Neutrophil (primary cell): Measurements from ENCODE around the gene RLN3.
"Not testable (repeated sequence)": the region's sequence is repeated elsewhere in the genome, so short reads cannot be mapped to it uniquely, and the experiment has no call there.

Source experiments
- H3K27ac ChIP-seq: fragments of 200-600 bp; sonication (generic); 2 replicates; pipeline ENCODE4 v1.5.1; 2016; ENCODE audit warnings: mild to moderate bottlenecking, moderate library complexity
- H3K27me3 ChIP-seq: fragments of 200-600 bp; sonication (generic); 2 replicates; pipeline ENCODE4 v1.6.0; 2016; ENCODE audit warnings: mild to moderate bottlenecking
- H3K36me3 ChIP-seq: fragments of 200-600 bp; sonication (generic); 2 replicates; pipeline ENCODE4 v1.5.1; 2017
- H3K4me1 ChIP-seq, 2 experiments: fragments of 200-600 bp in 1 of 2; sonication (generic) in 1 of 2; 1 replicate in 1 of 2; 2 replicates in 1 of 2; pipeline versions ENCODE4 v1.5.1 to v1.6.1; 2013 to 2016; ENCODE audit warnings: low read depth in 1 of 2, low read length in 1 of 2, mild to moderate bottlenecking in 1 of 2, moderate library complexity in 1 of 2; ENCODE audit not compliant: control insufficient read depth in 1 of 2, insufficient read depth in 1 of 2
- H3K4me3 ChIP-seq, 2 experiments: fragments of 200-600 bp in 1 of 2; sonication (generic) in 1 of 2; 1 replicate in 1 of 2; 2 replicates in 1 of 2; pipeline ENCODE4 v1.5.1; 2013 to 2016; ENCODE audit warnings: low read depth in 1 of 2, low read length in 1 of 2, mild to moderate bottlenecking in 1 of 2, moderate library complexity in 1 of 2
- H3K9me3 ChIP-seq: fragments of 200-600 bp; sonication (generic); 2 replicates; pipeline ENCODE4 v1.5.1; 2016
- TF ChIP-seq, protein P1 (sequence below): fragments of 200-600 bp; sonication (generic); IDR thresholded peaks from 2 replicates; pipeline ENCODE4 v1.5.1; 2016; ENCODE audit warnings: antibody characterized with exemption

RLN3 gene

GRCh38 chr19:14021474-14021873 is 6.5 kb upstream of the RLN3 start:
- Histone ChIP-seq H3K36me3 (no peaks in the 10 kb centered on the region), H3K9me3 (no peaks in the 10 kb centered on the region), H3K27ac (no peak overlapping the region), H3K4me1 (peaks cover 4 to 8% of the 10 kb centered on the region in 2 experiments), H3K4me3 (no peak overlapping the region), H3K27me3 (no peaks in the 10 kb centered on the region)
- TF ChIP-seq, protein P1, sequence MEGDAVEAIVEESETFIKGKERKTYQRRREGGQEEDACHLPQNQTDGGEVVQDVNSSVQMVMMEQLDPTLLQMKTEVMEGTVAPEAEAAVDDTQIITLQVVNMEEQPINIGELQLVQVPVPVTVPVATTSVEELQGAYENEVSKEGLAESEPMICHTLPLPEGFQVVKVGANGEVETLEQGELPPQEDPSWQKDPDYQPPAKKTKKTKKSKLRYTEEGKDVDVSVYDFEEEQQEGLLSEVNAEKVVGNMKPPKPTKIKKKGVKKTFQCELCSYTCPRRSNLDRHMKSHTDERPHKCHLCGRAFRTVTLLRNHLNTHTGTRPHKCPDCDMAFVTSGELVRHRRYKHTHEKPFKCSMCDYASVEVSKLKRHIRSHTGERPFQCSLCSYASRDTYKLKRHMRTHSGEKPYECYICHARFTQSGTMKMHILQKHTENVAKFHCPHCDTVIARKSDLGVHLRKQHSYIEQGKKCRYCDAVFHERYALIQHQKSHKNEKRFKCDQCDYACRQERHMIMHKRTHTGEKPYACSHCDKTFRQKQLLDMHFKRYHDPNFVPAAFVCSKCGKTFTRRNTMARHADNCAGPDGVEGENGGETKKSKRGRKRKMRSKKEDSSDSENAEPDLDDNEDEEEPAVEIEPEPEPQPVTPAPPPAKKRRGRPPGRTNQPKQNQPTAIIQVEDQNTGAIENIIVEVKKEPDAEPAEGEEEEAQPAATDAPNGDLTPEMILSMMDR: no peak

GRCh38 chr19:14022469-14022868 is 5.5 kb upstream of the RLN3 start:
- Histone ChIP-seq H3K4me1 (peaks cover 4 to 8% of the 10 kb centered on the region in 2 experiments), H3K27me3 (peaks cover under 1% of the 10 kb centered on the region), H3K36me3 (no peaks in the 10 kb centered on the region), H3K27ac (no peak overlapping the region), H3K4me3 (no peak overlapping the region), H3K9me3 (no peaks in the 10 kb centered on the region)
- TF ChIP-seq, protein P1: no peak

- H3K4me3 ChIP-seq: no peak overlapping the region
- H3K9me3 ChIP-seq: no peaks in the 10 kb centered on the region
- peaks cover 11% of the 10 kb centered on the region for H3K27me3 ChIP-seq
- no peaks in the 10 kb centered on the region for H3K36me3 ChIP-seq
- no peak overlapping the region for H3K27ac ChIP-seq
- TF ChIP-seq, protein P1: no peak
- H3K4me1 ChIP-seq: peaks cover 4 to 8% of the 10 kb centered on the region in 2 experiments
These were observed 4.3 kb upstream of the RLN3 start for GRCh38 chr19:14023404-14024235.

GRCh38 chr19:14026652-14027192 is 1.2 kb upstream of the RLN3 start:
- H3K9me3 ChIP-seq, H3K27ac ChIP-seq, H3K36me3 ChIP-seq, H3K4me3 ChIP-seq: not testable (repeated sequence)
- peaks cover 42% of the 10 kb centered on the region for H3K27me3 ChIP-seq
- H3K4me1 ChIP-seq: peaks cover 8 to 13% of the 10 kb centered on the region in 2 experiments

DNA sequence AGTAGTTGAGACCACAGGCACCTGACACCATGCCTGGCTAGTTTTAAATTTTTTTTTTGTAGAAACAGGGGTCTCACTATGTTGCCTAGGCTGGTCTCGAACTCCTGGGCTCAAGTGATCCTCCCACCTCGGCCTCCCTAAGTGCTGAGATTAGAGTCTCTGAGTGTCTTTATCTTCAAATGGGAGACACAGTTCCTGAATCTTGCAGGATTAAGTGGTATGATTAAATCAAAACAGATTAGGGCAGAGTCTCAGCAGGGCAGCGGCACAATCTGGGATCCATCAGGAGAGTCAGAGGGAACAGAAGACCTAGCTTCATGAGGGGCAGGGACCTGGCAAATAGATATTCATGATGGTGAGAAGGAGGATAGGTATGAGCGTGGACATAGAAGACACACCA is 953 bp downstream of the RLN3 start:
- Histone ChIP-seq H3K27me3 (peaks cover 55% of the 10 kb centered on the region), H3K4me1 (peaks cover 15 to 20% of the 10 kb centered on the region in 2 experiments), H3K4me3 (no peak overlapping the region), H3K9me3 (no peaks in the 10 kb centered on the region), H3K36me3 (no peaks in the 10 kb centered on the region), H3K27ac (no peak overlapping the region)
- TF ChIP-seq, protein P1: no peak

DNA sequence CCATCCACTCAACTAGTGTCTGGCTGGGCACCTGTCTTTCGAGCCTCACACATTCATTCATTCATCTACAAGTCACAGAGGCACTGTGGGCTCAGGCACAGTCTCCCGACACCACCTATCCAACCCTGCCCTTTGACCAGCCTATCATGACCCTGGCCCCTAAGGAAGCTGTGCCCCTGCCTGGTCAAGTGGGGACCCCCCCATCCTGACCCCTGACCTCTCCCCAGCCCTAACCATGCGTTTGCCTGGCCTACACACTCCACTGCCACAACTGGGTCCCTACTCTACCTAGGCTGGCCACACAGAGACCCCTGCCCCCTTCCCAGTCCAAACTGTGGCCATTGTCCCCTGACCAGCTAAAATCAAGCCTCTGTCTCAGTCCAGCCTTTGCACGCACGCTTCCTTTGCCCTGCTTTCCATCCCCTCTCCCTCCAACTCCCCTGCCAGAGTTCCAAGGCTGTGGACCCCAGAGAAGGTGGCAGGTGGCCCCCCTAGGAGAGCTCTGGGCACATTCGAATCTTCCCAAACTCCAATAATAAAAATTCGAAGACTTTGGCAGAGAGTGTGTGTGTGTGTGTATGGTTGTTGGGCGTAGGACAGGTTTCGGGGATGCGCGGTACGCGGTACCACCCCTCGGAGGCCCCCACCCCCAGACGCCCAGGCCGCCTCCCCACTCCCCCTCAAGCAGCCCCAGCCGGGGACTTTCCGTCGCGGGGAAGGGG is 3.2 kb downstream of the RLN3 start:
- peaks cover 11 to 12% of the 10 kb centered on the region in 2 experiments for H3K4me1 ChIP-seq
- no peaks in the 10 kb centered on the region for H3K36me3 ChIP-seq
- TF ChIP-seq, protein P1: no peak

More for the DNA sequence above, 3.2 kb downstream of the RLN3 start:
- Histone ChIP-seq H3K4me3 (peak overlapping the region; percentile 42 to 55), H3K27ac (no peak overlapping the region), H3K27me3 (peaks cover 55% of the 10 kb centered on the region), H3K9me3 (no peaks in the 10 kb centered on the region)
